Esophagus (tissue), 2 donors: ENCODE results near the gene HID1. TPM values are rescaled to one million over a fixed set of nuclear protein-coding genes. Genes with fewer than 3 reads are reported as not detected.
A peak's percentile ranks its signal among the peaks of the same experiment; 100 is the strongest.
"Not testable (repeated sequence)": the region's sequence is repeated elsewhere in the genome, so short reads cannot be mapped to it uniquely, and the experiment has no call there.

Experiments
- H3K27ac ChIP-seq, 2 donors: one replicate each; pipeline ENCODE4 v1.5.1; 2013; ENCODE audit warnings: low read depth in 2 of 2, mild to moderate bottlenecking in 2 of 2, inconsistent platforms in 1 of 2, low read length in 1 of 2, moderate library complexity in 1 of 2
- H3K27me3 ChIP-seq, 2 donors: one replicate each; pipeline ENCODE4 v1.6.1; 2013; ENCODE audit warnings: low read length in 2 of 2, control low read depth in 1 of 2, mild to moderate bottlenecking in 1 of 2; ENCODE audit not compliant: insufficient read depth in 2 of 2, control insufficient read depth in 1 of 2
- H3K36me3 ChIP-seq, 2 donors: one replicate each; pipeline ENCODE4 v1.6.1; 2013; ENCODE audit warnings: low read length in 1 of 2; ENCODE audit not compliant: control insufficient read depth in 2 of 2, insufficient read depth in 2 of 2
- H3K4me1 ChIP-seq, 2 donors: one replicate each; pipeline ENCODE4 v1.6.1; 2013; ENCODE audit warnings: low read length in 1 of 2; ENCODE audit not compliant: control insufficient read depth in 2 of 2, insufficient read depth in 2 of 2
- H3K4me3 ChIP-seq, 2 donors: one replicate each; pipeline ENCODE4 v1.5.1; 2013; ENCODE audit warnings: low read length in 2 of 2, mild to moderate bottlenecking in 2 of 2, low read depth in 1 of 2, moderate library complexity in 1 of 2
- H3K9me3 ChIP-seq, 2 donors: one replicate each; pipeline ENCODE4 v1.6.1; 2013; ENCODE audit warnings: mild to moderate bottlenecking in 2 of 2, low read depth in 1 of 2, low read length in 1 of 2, moderate library complexity in 1 of 2; ENCODE audit not compliant: control insufficient read depth in 2 of 2, insufficient read depth in 1 of 2
- whole genome bisulfite sequencing, 2 donors: extraction: QIAGEN DNeasy Blood & Tissue Kit; methylation state at CpG; one replicate each; pipeline ENCODE4 v1.1.7; 2013; 5-methylcytosine and 5-hydroxymethylcytosine counted together
- polyA plus RNA-seq, 2 donors: library from polyadenylated mRNA; stranded (reverse); fragments of 200-250 nt; gene quantifications; one replicate each; pipeline ENCODE4 v1.2.3, GENCODE V29; 2013
- donor health status: healthy with polysubstance abuse.
- donor health status: Bipolar disorder and iron deficiency.

The HID1 gene
- polyA plus RNA-seq, 2 donors, result 2.7 to 6.6 TPM

DNA sequence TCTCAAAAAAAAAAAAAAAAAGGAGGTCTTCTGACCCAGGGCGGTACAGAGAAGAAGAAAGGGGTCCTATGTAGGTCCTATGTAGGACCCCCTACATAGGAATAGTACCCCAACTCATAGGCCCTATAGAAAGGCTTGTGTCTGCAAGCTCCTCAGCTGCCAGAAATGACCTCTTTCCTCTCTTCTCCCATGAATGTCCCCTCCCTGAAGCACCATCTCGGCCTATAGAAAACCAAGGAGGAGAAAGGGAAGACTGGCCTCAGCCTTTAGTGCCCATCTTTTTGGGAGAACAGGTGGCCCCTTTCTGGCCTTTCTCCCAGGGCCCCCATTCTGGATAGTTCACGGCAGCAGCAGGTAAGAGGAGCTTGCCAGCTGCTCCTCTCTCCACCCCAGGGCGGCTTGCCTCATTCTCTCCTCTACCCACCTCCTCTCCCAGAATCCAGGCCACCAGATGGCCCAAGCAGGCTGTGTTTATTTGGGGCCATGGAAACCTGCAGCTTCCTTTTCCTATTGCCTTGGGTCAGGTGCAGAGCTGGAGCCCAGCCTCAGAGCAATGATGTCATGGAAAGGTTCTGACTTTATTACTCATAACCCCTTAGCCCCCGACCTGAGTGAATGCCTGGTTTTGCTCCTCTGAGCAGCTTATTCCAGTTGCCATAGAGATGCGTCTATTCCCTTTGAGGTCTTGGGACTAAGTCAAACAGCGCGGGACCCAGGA, 38.3 kb upstream of the HID1 start:
- WGBS, 2 donors, result 54 to 80% methylated on average over 8 of the region's 8 CpGs
- Histone ChIP-seq H3K9me3 (no peaks in the 10 kb centered on the region), H3K4me1 (peaks cover 3 to 5% of the 10 kb centered on the region in 2 donors), H3K36me3 (no peaks in the 10 kb centered on the region), H3K4me3 (no peak overlapping the region), H3K27ac (peak overlapping the region in 1 of 2 donors; percentile 63), H3K27me3 (no peaks in the 10 kb centered on the region)

- 57 to 66% methylated on average over 2 of the region's 2 CpGs for WGBS, 2 donors
- H3K4me3 ChIP-seq, result no peak overlapping the region
- H3K36me3 ChIP-seq, result peaks cover 0 to 6% of the 10 kb centered on the region in 2 donors
- no peaks in the 10 kb centered on the region for H3K27me3 ChIP-seq
- no peak overlapping the region for H3K27ac ChIP-seq
- H3K9me3 ChIP-seq, result no peaks in the 10 kb centered on the region
- peaks cover 3 to 5% of the 10 kb centered on the region in 2 donors for H3K4me1 ChIP-seq
These were observed 36.7 kb upstream of the HID1 start for GRCh38 chr17:75009139-75009724.

DNA sequence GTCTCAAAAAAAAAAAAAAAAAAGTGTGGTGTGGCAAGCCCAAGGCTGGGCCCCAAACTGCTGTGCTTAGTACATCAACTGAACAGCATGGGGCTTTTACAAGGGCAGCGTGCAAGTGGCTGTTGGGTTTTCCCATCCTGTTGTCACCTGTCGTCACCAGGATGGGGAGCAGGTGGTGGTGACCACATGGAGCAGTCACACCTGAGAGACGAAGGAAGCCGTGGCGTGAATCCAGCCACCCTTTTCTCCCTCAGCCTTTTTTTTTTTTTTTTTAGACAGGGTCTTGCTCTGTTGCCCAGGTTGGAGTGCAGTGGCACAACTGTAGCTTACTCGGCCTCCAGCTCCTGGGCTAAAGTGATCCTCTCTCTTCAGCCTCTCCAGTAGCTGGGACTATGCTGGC, 35.8 kb upstream of the HID1 start:
- 82 to 83% methylated on average over 6 of the region's 6 CpGs for WGBS, 2 donors
- no peak overlapping the region for H3K4me3 ChIP-seq
- no peaks in the 10 kb centered on the region for H3K9me3 ChIP-seq
- H3K27ac ChIP-seq, result no peak overlapping the region
- peaks cover 0 to 11% of the 10 kb centered on the region in 2 donors for H3K36me3 ChIP-seq
- no peaks in the 10 kb centered on the region for H3K27me3 ChIP-seq
- no peaks in the 10 kb centered on the region for H3K4me1 ChIP-seq

DNA sequence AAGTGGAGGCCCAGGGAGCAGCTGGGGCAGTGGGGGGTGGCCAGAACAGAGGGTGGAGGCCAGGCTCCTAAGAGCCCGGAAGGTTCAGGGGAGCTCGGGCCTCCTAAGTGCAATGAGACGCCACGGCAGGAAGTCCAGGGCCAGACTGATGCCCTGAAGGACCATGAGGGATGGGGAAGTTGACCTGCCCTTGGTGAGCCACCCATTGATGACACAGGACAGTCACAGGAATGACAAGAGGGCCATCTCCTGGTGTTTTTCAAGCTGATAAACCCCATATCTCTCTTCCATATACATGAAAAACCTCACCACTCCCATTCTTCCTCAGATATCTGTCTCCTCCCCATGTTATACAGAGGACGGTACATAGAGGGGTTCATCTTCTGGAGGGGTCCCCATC, 34.1 kb upstream of the HID1 start:
- no peak overlapping the region for H3K27ac ChIP-seq
- H3K4me1 ChIP-seq, result no peaks in the 10 kb centered on the region
- 82 to 91% methylated on average over 5 of the region's 5 CpGs for WGBS, 2 donors
- H3K27me3 ChIP-seq, result no peaks in the 10 kb centered on the region
- H3K4me3 ChIP-seq, result no peak overlapping the region
- H3K36me3 ChIP-seq, result peaks cover 0 to 25% of the 10 kb centered on the region in 2 donors
- H3K9me3 ChIP-seq, result no peaks in the 10 kb centered on the region

- WGBS, 2 donors, result 90 to 92% methylated on average over 6 of the region's 6 CpGs
- not testable (repeated sequence) for H3K27me3 ChIP-seq, H3K4me1 ChIP-seq, H3K9me3 ChIP-seq, H3K27ac ChIP-seq, H3K4me3 ChIP-seq
- peaks cover 0 to 30% of the 10 kb centered on the region in 2 donors for H3K36me3 ChIP-seq
These were observed 33.5 kb upstream of the HID1 start for GRCh38 chr17:75006084-75006483.

- H3K4me1 ChIP-seq, result no peaks in the 10 kb centered on the region
- peaks cover 0 to 30% of the 10 kb centered on the region in 2 donors for H3K36me3 ChIP-seq
- H3K4me3 ChIP-seq, result no peak overlapping the region
- H3K27me3 ChIP-seq, result no peaks in the 10 kb centered on the region
- H3K27ac ChIP-seq, result no peak overlapping the region
- WGBS, 2 donors, result 91 to 93% methylated on average over 8 of the region's 8 CpGs
- no peaks in the 10 kb centered on the region for H3K9me3 ChIP-seq
These were observed 32.7 kb upstream of the HID1 start for GRCh38 chr17:75005291-75005690.

- Histone ChIP-seq H3K27me3 (no peaks in the 10 kb centered on the region), H3K36me3 (peaks cover 0 to 32% of the 10 kb centered on the region in 2 donors), H3K4me3 (no peak overlapping the region), H3K9me3 (no peaks in the 10 kb centered on the region), H3K4me1 (no peaks in the 10 kb centered on the region), H3K27ac (no peak overlapping the region)
- 94% methylated on average over 3 of the region's 3 CpGs for WGBS, 2 donors
These were observed 31.8 kb upstream of the HID1 start for GRCh38 chr17:75004371-75004770.

DNA sequence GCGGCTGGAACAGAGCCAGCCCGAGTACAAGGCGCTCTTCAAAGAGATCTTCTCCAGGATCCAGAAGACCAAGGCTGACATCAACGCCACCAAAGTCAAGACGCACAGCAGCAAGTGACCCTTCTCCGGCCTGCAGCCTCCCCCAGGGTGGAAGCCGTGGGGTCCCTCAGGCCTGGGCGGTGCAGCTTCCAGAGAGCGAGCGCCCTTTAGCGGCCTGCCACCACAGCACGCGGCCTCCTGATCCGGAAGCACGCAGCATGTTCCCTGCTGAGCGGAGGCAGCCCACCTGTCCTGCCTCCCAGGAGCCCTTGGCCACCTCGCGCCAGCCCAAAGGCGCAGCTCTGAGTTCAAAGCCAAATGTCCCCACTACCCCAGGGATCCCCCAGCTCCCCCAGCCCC, 31.4 kb upstream of the HID1 start:
- H3K36me3 ChIP-seq, result peaks cover 0 to 34% of the 10 kb centered on the region in 2 donors
- H3K4me3 ChIP-seq, result no peak overlapping the region
- H3K4me1 ChIP-seq, result no peaks in the 10 kb centered on the region
- WGBS, 2 donors, result 94 to 95% methylated on average over 19 of the region's 19 CpGs
- H3K27ac ChIP-seq, result no peak overlapping the region
- no peaks in the 10 kb centered on the region for H3K27me3 ChIP-seq
- H3K9me3 ChIP-seq, result no peaks in the 10 kb centered on the region

DNA sequence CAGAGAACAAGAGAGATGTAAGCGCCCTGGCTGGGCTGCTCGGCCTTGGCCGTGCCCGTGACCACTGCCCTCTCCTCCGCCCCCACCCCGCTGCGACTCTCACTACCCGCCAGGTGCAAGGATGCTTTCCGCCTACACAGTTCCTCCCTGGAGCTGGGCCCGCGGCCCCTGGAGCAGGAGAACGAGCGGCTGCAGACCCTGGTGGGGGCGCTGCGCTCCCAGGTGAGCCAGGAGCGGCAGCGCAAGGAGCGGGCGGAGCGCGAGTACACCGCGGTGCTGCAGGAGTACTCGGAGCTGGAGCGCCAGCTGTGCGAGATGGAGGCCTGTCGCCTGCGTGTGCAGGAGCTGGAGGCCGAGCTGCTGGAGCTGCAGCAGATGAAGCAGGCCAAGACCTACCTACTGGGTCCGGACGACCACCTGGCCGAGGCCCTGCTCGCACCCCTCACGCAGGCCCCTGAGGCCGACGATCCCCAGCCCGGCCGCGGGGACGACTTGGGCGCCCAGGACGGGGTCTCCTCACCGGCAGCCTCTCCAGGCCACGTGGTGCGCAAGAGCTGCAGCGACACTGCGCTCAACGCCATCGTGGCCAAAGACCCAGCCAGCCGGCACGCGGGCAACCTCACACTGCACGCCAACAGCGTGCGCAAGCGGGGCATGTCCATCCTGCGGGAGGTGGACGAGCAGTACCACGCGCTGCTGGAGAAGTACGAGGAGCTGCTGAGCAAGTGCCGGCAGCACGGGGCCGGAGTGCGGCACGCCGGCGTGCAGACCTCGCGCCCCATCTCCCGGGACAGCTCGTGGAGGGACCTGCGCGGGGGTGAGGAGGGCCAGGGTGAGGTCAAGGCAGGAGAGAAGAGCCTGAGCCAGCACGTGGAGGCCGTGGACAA, 30.8 kb upstream of the HID1 start:
- H3K4me3 ChIP-seq, result no peak overlapping the region
- WGBS, 2 donors, result 90 to 91% methylated on average over 75 to 76 of the region's 76 CpGs
- peaks cover 0 to 34% of the 10 kb centered on the region in 2 donors for H3K36me3 ChIP-seq
- no peaks in the 10 kb centered on the region for H3K9me3 ChIP-seq
- no peaks in the 10 kb centered on the region for H3K27me3 ChIP-seq
- no peak overlapping the region for H3K27ac ChIP-seq
- no peaks in the 10 kb centered on the region for H3K4me1 ChIP-seq
